OCI-LY3 (cell line): Measurements from ENCODE around the gene SRP9.

ENCODE experiments used
- CTCF ChIP-seq: fragments of 200-600, 300-600 bp; sonication (generic); IDR thresholded peaks from 2 replicates; pipeline ENCODE4 v1.5.1; 2014; ENCODE audit warnings: antibody characterized with exemption, low read length, low read depth
- EZH2phosphoT487 ChIP-seq: fragments of 200-600 bp; shearing (Covaris generic); IDR thresholded peaks from 2 replicates; pipeline ENCODE4 v1.6.1; 2018; ENCODE audit warnings: antibody characterized with exemption, mixed run types, low read depth

GRCh38 chr1:225738763-225739162 lies 38.9 kb upstream of the SRP9 start:
- TF ChIP-seq EZH2phosphoT487 (no peak), CTCF (no peak)
